Measurements from ENCODE around the gene VPS72.

Gene VPS72

GRCh38 chr1:151187205-151187604 is 2.8 kb downstream of the VPS72 start:
- no peak for DNase-seq (ENCODE audit: low read depth)

- DNase-seq (ENCODE audit: low read depth): no peak
Measured at GRCh38 chr1:151184211-151184610, 5.8 kb downstream of the VPS72 start.

GRCh38 chr1:151176514-151177045 is 13.4 kb downstream of the VPS72 start:
- DNase-seq (ENCODE audit: low read depth): no peak

GRCh38 chr1:151175863-151176262 is 14.1 kb downstream of the VPS72 start, which contains the start of gene TMOD4:
Gene TMOD4, minus strand, starts transcription at chr1:151175981. Its CDS starts 1,106 bp downstream, at chr1:151174875.
- DNase-seq (ENCODE audit: low read depth): no peak

- DNase-seq (ENCODE audit: low read depth): no peak
Measured at GRCh38 chr1:151175041-151175741, 14.8 kb downstream of the VPS72 start.

GRCh38 chr1:151171190-151171589 is 18.8 kb downstream of the VPS72 start:
- DNase-seq (ENCODE audit: low read depth): no peak

GRCh38 chr1:151167116-151167515 is 22.9 kb downstream of the VPS72 start:
- DNase-seq (ENCODE audit: low read depth): no peak

GRCh38 chr1:151166505-151166956 is 23.5 kb downstream of the VPS72 start:
- no peak for DNase-seq (ENCODE audit: low read depth)

- DNase-seq (ENCODE audit: low read depth): peak; percentile 92
Measured at GRCh38 chr1:151165738-151166504, 24.1 kb downstream of the VPS72 start, which contains the start of the genes LYSMD1 and SCNM1. Gene LYSMD1, minus strand, starts transcription at chr1:151165902. Its CDS starts 644 bp downstream, at chr1:151165258. Gene SCNM1, plus strand, starts transcription at chr1:151166144. Its CDS starts 9 bp downstream, at chr1:151166153.

GRCh38 chr1:151165281-151165737 is 24.7 kb downstream of the VPS72 start:
- no peak for DNase-seq (ENCODE audit: low read depth)

- no peak for DNase-seq (ENCODE audit: low read depth)
Measured at GRCh38 chr1:151164732-151165280, 25.2 kb downstream of the VPS72 start.

- DNase-seq (ENCODE audit: low read depth): no peak
Measured at GRCh38 chr1:151159373-151159772, 30.6 kb downstream of the VPS72 start.

GRCh38 chr1:151158751-151159251 is 31.2 kb downstream of the VPS72 start:
- no peak for DNase-seq (ENCODE audit: low read depth)

GRCh38 chr1:151158326-151158725 is 31.7 kb downstream of the VPS72 start:
- DNase-seq (ENCODE audit: low read depth): no peak

- DNase-seq (ENCODE audit: low read depth): peak; percentile 36
Measured at GRCh38 chr1:151157067-151157531, 32.9 kb downstream of the VPS72 start.

- peak; percentile 65 for DNase-seq (ENCODE audit: low read depth)
Measured at GRCh38 chr1:151156515-151156819, 33.5 kb downstream of the VPS72 start, which contains the start of gene TNFAIP8L2. Gene TNFAIP8L2, plus strand, starts transcription at chr1:151156649. Its CDS starts 2,049 bp downstream, at chr1:151158698.

- no peak for DNase-seq (ENCODE audit: low read depth)
Measured at GRCh38 chr1:151147665-151148064, 42.3 kb downstream of the VPS72 start.

GRCh38 chr1:151147132-151147503 is 42.9 kb downstream of the VPS72 start:
- no peak for DNase-seq (ENCODE audit: low read depth)

GRCh38 chr1:151146412-151147131 is 43.4 kb downstream of the VPS72 start, which contains the start of gene SEMA6C:
Gene SEMA6C, minus strand, starts transcription at chr1:151146631. Its CDS starts 4,010 bp downstream, at chr1:151142621.
- peak; percentile 82 for DNase-seq (ENCODE audit: low read depth)

- no peak for DNase-seq (ENCODE audit: low read depth)
Measured at GRCh38 chr1:151146072-151146411, 44.0 kb downstream of the VPS72 start.

- DNase-seq (ENCODE audit: low read depth): no peak
Measured at GRCh38 chr1:151145304-151146071, 44.5 kb downstream of the VPS72 start.
